ENCODE results near the gene CCDC82. TPM values are rescaled to one million over a fixed set of nuclear protein-coding genes. Genes with fewer than 3 reads are reported as not detected.

CCDC82 gene
- polyA plus RNA-seq, 1 donor = 30.5 TPM

DNA sequence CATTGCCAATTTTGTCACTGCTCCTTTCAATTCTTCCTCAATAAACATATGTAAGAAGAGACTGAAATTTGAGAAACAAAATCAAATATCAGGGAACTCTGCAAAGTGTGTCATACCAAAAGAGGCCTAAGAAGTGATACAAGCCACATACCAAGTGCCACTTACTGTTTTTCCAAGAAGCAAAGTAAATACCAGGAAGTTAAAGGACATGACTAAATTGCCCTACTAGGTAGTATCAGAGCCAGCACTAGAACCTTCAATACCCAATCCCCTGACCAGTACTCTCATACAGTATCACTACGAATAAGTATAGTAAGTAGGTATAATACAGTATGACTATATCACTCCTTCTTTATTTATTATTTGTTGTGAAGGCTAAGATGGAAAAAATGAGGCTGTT, 60.3 kb downstream of the CCDC82 start:
- DNase-seq (ENCODE audit: low read depth) = no peak

DNA sequence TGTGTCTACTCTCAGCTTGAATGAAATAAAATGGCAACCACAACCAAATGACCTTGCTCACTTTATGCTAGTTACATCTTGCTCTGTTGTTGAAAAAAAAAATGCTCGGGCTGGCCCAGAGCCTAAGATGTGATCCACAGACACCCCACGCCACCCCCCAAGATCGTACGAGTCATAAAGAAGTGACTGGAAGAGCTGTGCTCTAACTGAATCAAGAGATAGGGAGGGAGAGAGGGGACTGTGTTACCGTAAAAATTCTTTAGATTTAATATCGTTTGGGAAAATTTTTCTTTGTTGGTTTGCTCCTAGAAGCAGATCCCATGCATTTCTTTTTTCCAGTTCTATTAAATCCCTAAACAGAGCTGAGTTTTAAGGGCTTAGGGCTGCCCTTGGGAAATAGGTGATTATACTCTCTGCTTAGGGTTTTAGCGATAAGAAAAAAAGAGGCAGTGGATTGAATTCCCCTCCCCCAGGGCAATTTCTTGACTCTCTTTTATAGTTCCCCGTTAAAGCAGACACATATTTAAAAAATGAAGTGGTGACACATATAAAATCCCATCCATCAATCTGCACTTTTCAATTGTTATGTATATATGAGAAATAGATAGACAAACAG, 61.2 kb downstream of the CCDC82 start:
- DNase-seq (ENCODE audit: low read depth) = no peak

DNA sequence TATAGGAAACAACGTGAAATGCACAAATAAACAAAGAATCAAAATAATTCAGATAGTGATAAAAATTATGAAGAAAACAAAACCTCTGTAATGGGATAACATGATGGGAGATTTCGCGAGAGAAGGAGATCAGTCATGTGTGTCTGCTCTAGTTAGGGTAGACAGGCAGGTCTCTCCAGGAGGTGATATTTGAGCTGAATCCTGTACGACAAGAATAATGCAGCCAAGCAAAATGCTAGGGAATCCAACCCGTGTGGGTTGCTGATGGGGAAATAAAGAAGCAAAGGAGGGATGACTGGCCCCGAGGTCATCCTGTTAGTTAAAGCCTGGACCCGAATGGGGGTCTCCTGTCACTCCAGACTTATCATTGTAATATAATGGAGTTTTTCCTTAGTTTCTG, 62.8 kb downstream of the CCDC82 start:
- no peak for DNase-seq (ENCODE audit: low read depth)

DNA sequence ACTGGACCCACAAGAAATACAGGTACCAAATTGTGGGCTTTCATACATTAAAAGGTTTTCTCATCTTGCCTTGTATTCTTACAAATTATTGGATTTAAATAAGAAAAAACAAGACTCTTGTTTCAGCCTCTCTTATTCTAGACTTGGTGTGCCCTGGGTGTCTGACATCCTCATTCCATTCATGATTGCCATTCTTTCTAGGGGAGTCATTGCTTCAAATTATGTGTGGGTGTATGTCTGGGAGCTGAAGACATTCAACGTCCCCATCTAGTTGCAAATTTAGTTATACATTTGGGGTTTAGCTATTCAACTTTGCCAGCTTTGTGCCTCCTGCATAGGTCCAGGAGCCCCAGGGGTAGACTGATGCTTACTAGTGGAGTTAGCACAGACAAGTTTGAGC, 64.8 kb downstream of the CCDC82 start:
- no peak for DNase-seq (ENCODE audit: low read depth)

DNA sequence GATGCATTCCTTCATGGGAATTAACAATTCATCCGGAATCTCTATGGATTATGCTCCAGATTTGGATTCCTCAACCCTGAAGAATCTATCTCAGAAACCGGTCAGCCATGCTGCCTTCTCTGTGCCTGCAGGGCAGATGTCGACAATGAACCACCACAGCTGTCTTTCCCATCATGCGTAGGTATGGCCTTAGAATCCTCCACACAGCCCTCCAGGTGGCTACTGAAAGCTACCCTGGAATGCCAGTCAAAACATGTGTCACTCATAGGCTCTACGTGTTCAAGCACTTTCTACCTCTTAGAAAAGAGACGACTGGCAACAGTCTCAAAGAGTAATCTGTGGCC, 66.1 kb downstream of the CCDC82 start:
- DNase-seq (ENCODE audit: low read depth) = no peak

DNA sequence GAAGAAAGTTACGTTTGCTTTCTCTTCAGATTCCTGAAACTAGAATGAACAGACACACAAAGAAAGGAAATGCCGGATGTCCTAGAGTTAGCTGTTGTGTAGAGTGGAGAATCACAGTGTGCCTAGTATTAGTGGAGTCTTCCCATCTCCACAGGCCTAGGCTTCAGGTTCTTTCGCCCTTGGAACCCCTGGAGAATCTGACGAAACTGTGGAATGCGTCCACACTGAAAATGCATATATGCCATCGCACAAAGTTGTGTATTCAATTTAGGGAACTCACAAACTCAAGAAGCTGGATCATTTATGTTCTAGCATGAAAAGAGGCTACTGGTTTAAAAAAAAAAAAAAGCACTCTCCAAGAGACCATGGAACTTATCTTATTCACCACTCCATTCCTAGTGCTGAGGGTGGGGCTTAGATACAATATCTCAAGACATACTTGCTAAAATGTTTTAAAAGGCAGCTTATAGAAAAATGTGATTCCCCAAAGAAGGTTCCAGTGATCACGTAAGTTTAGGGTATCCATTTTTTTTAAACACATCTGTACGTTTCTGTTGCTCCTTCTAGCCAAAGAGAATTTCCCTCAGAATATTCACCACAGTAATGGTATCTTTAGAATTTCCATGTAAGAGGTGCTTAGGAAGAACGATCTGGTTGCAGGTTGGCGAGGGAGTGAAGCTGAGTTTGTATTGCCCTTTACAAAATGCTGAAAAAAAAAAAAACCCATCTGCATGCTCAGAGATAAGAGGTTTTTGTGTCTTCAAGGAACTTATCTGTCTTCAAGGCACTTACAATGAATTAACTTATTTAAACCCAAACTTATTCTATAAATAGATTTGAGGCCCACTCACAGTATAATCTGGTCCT, 66.7 kb downstream of the CCDC82 start:
- no peak for DNase-seq (ENCODE audit: low read depth)

DNA sequence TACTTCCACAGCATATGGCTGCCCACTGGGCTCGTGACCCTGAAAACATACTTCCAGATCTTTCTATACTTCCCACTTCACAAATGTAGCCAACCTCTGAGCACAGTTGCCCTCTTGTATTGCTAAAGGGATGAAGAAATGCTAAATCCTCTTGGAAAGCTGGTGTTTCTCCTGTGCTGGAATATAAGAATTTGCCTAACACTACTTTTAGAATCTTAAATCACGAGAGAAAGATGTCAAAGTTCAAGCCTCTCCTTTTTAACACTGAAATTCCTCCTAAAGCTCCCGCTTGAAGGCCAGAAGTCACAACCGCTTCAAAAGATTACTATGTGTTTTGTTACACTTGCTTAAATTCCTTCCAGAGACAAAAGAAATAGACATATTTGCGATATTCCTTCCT, 68.6 kb downstream of the CCDC82 start:
- no peak for DNase-seq (ENCODE audit: low read depth)

DNA sequence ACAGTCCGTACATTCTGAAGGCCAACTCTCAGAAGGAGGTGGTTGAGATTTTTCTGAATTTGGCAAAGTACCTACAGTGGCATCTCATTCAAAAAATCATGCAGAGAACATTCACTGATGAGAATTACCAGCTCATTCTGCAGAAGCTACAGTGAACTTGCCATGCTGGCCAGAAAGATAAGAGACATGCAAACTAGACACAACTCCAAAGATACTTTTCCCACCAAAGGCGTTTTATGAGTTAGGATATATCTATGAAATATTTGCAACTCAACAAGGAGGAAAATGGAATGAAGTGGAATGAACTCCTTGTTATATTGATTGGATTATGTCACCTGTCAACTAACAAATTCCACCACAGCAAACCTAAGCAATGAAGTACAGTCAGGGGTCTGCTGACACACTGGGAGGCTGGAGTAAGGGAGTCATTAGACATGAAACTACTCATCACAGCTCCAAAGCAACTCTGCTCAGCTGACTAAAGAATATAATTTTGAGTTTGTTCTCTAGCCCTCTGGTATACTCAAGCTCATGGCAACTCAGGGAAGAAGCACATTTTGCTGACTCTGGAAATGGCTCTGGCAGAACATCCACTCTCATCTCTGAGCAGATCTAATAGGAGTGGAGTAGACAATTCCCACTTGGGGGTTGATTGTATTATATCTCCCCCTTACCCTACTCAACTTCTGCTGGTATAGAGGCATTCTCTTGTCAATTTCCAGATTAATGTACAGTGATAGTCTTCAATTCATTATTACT, 69.6 kb downstream of the CCDC82 start:
- DNase-seq (ENCODE audit: low read depth) = no peak

DNA sequence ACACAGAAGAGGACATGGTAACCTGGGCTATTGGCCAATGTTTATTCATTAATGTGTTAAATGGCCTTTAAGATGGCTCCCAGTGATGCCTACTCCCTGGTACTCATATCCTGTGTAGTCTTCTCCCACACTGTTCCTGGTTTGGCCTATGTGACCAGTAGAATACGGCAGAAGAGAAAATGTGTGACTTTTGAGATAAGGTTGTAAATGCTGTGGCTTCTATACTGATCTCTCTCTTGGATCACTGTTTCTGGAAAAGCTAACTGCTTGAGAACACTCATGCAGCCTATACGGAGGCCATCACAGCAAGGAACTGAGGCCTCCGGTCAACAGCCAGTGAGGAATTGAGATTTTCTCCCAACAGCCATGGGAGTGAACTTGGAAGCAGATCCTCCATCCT, 70.9 kb downstream of the CCDC82 start:
- DNase-seq (ENCODE audit: low read depth) = no peak

DNA sequence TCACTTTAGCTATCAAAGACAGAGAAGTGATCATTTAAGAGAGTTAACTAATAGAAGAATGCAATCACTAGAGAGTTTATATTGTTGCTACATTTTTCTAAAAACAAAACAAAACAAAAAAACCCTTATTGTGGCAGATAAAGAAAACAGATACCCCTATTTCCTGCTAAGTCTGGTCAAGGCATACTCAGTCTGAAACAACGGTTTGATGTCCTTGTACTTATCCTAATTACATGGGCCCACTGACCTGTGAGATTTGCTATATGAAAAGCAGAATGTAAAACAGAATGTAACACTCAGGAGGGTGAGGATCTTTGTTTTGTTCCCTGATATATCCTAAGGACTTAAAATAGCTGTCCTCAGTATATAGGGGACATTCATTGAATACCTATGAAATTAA, 71.3 kb downstream of the CCDC82 start:
- DNase-seq (ENCODE audit: low read depth) = no peak

DNA sequence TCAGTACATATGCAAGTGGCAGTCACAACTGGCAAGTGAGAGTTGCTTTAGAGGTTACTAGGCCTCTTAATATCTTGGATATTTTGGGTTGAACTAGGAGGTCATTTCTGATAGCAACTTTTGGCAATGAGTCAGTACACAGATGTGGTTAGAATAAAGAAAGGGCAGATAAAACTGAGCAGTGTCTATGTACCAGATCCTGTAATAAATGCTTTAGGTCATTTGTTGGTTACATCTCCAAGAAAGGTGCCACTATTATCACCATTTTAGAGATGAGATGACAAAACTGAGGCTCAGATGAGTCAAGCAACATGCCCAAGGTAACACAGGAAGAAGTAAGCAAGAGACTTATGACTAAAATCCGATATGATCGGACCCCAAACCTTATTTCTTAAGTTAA, 71.7 kb downstream of the CCDC82 start:
- DNase-seq (ENCODE audit: low read depth) = no peak

DNA sequence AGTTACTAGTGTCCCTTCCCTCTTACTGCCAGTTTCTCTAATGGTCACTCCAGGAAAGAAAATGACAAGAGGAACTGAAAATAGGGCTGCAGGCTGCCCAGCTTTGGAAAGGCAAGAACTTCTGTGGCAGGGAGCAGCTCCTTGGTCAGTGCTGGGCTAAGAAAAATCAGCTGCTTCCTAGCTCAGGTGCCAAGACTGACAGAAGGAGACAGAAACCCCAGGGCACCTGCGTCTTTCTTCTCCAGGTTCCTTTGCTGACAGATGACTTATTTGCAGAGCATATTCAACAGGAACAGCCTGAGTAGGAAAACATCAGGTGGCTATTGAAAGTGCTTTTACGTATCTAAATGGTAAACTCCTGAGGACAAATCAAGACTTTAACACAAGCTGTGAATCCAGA, 72.1 kb downstream of the CCDC82 start:
- DNase-seq (ENCODE audit: low read depth) = no peak

DNA sequence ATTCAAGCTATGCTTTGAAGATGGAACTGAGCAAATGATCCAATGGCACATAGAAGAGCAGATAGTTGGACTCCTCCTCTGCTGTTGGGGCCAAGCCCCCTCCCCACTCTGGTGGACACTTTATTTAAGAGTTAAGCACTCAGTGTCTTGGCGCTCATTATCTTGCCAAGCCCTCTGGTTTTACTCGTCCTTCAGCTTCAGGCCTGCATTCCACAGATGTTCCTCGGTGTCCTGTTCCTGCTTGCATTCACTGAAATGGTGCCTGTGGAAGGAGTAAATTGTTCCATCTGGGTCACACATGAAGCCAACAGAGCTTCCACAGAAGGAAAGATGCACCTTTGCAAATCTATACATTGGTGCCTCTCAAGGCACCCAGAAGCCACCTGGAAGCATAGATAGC, 72.8 kb downstream of the CCDC82 start:
- no peak for DNase-seq (ENCODE audit: low read depth)

DNA sequence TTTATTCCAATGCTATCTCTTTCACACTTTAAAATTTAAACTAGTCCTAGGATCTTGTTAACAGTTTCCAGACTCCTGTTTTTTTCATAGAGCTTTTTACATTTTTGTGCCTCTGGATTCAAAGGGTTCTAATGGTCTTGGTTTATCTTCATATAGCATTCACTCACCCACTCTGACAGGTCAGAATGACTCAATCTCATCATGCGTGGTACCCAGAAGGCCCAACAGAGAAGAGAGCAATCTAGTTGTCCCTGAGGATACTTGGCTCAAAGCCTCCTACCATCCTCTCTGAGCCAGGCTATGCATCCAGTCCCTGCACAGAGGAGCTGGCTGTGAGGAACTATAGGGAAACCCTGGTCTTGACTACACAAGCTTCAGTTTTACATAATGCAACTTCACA, 74.2 kb downstream of the CCDC82 start:
- no peak for DNase-seq (ENCODE audit: low read depth)

DNA sequence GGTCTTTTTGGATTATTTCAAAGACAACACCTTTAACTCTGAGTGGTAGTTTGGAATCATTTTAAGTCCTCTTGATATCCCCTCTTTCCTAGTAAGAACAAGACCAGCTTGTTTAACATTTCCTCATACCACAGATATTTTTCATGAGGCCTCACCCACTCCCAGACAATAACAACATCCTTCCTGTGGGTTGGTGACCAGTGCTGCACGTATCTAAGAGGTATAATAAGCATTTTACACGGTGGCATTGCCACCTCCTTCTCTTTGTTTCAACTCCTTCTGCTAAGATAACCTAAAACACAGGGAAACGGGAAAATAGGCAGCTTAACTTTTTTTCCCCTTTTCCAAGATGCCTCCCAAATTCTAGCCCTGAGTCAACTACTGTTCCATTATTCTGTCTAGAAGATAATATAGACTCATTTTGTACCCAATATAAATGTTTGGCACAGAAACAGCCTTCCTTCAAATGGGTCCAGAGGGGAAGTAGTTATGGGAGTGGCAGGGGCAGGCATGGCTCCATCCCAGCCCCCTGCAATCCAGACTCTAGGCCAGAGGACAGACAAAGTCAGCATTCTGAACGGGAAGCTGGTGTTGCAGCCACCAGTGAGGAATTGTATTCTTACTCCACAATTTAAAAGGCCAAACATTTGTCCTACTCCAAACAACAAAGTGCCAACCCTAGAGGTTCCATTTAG, 75.2 kb downstream of the CCDC82 start:
- DNase-seq (ENCODE audit: low read depth) = no peak

DNA sequence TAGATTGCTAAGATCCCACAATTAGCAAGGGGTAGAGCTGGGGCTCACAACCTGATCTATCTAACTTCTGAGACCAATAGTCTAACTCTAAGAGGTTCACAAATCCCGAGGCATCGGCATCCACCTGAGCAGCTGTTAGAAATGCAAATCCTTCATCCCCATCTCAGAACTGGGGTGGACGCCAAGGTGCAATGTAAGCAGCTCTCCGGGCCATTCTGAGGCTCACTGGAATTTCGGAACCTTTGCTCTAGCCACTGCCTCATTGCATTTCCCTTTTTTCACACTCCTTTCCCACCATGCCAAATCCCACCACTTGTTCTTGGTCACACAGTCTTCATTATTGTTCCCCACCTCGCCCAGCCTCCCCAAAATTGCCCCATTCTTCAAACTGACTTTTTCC, 76.5 kb downstream of the CCDC82 start:
- no peak for DNase-seq (ENCODE audit: low read depth)

DNA sequence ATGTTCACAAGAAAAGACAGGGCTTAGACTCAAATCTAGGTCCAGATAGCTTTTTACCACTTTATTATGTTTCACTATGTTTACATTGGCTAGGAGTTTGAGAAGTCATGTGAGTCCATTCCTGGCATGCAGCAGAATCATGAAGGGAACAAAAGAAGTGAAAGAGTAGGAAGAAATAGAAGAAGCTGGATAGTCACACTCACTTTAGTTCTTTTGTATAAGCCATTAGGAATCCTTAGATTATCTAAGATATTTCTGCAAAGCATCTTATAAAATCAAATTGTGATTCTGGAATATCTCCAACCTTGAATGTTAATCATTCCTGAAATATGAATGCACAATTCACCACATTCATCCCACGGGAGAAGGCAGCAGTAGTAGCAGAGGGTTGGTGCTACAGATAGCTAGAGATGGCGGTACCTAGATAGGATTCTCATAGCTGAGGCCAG, 78.6 kb downstream of the CCDC82 start:
- no peak for DNase-seq (ENCODE audit: low read depth)

DNA sequence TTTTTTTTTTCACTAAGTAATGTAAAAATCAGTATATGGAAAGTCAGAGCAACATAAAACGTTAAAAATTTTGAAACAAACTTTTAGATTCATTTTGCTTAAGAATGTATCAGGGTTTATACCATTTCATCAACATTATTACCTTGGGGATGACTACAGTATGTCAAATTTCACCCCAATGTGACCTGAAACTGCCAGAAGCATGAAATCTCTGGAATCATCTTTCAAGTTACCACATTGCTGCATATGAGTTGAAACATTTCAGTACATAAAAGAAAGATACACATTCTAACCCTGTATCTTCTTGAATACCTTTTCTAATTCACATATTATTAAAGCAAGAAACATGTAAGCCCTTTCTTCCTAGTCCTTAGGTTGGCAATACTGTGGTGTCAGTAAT, 79.5 kb downstream of the CCDC82 start:
- no peak for DNase-seq (ENCODE audit: low read depth)

DNA sequence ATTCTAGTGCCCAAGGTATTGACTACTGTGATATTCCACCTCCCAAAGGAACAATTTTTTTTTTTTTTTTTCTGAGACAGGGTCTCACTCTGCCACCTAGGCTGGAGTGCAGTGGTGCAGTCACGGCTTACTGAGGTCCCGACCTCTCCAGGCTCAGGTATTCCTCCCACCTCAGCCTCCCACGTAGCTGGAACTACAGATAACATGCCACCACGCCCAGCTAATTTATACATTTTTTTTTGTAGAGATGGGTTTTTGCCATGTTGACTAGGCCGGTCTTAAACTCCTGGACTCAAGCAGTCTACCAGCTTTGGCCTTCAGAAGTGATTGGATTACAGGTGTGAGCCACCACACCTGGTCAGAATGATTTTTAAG, 80.1 kb downstream of the CCDC82 start:
- no peak for DNase-seq (ENCODE audit: low read depth)

DNA sequence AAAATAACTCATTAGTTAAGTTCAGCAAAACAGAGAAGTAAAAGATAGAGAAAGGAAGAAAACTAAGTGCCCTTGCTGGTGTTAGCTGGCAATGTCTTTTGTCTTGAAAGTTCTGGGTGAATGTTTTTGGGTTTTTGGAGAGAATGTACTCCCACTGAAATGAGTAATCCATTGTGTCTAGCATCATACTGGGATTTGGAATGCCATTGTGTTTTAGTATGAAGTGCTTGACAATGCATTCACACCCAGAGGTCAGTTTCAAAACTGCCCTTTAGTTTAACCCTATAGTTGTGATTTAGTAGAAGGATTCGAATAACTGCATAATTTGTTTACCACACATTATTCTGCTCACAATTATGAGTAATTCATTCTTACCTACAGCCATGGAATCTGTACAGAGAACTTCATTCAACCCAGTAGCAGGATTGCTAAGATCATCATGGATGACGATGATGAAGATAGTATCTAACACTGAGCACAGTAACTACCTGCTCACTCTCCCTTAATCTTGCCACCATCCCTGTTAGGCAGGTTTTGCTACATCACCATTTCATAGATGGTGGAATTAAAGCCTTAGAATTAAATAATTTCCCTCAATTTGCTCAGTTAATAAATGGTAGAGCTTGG, 80.6 kb downstream of the CCDC82 start:
- DNase-seq (ENCODE audit: low read depth) = no peak

DNA sequence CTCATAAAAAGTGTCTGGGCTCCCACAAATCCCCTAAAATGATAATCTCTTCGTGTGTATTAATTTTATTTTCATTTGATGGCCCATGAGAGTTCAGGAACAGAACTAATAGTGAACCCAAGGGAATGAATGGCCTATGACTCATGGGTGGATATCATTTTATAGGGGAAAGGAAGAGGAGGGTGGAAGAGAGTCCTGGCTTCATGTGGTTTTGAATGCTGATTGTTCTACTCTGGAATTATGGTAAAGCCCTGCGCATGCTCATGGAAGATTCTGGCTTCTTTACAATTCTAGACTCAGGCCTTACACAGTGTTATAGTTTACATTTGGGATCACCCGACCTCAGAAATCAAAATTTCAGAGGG, 82.0 kb downstream of the CCDC82 start:
- DNase-seq (ENCODE audit: low read depth) = no peak

Measured in forelimb muscle (tissue), 1 donor.